GM23338 (cell line): ENCODE results near the gene FARS2. TPM values are rescaled to one million over a fixed set of nuclear protein-coding genes. Genes with fewer than 3 reads are reported as not detected.

Experiments used
- ATAC-seq: fragments of 200-7000 bp; cut with Tn5 transposase; 3 replicates; pipeline ENCODE4 v1.9.1; 2020
- DNase-seq: peaks from one replicate; pipeline ENCODE4 v3.0.0-alpha.2; 2015; ENCODE audit warnings: low spot score
- H2AFZ ChIP-seq: fragments of 200-600 bp; sonication (generic); 2 replicates; pipeline ENCODE4 v1.8.0; 2016; ENCODE audit warnings: antibody characterized with exemption, mild to moderate bottlenecking, moderate library complexity
- H3F3A ChIP-seq: fragments of 200-600 bp; sonication (generic); replicated peaks from 2 replicates; pipeline ENCODE4 v1.8.0; 2017; ENCODE audit warnings: antibody characterized with exemption, mixed run types, low read depth
- H3K27ac ChIP-seq: fragments of 200-600 bp; sonication (generic); 2 replicates; pipeline ENCODE4 v1.6.1; 2016; ENCODE audit warnings: low read depth
- H3K27me3 ChIP-seq: fragments of 200-600 bp; sonication (generic); 2 replicates; pipeline ENCODE4 v1.8.0; 2016; ENCODE audit warnings: mild to moderate bottlenecking, mixed run types, moderate library complexity; ENCODE audit not compliant: insufficient read depth
- H3K36me3 ChIP-seq: fragments of 200-600 bp; sonication (generic); 2 replicates; pipeline ENCODE4 v1.8.0; 2016; ENCODE audit warnings: mild to moderate bottlenecking; ENCODE audit not compliant: insufficient read depth
- H3K4me1 ChIP-seq: fragments of 200-600 bp; sonication (generic); 2 replicates; pipeline ENCODE4 v1.8.0; 2016; ENCODE audit warnings: mild to moderate bottlenecking, moderate library complexity; ENCODE audit not compliant: insufficient read depth
- H3K4me2 ChIP-seq: fragments of 200-600 bp; sonication (generic); 2 replicates; pipeline ENCODE4 v1.7.1; 2017; ENCODE audit warnings: mixed run types
- H3K4me3 ChIP-seq: fragments of 200-600 bp; sonication (generic); 2 replicates; pipeline ENCODE4 v1.6.1; 2016; ENCODE audit warnings: mixed run types
- H3K79me2 ChIP-seq: fragments of 200-600 bp; sonication (generic); replicated peaks from 2 replicates; pipeline ENCODE4 v1.8.0; 2017; ENCODE audit warnings: mild to moderate bottlenecking; ENCODE audit not compliant: insufficient read depth
- H3K9me2 ChIP-seq: fragments of 200-600 bp; sonication (generic); 2 replicates; pipeline ENCODE4 v1.8.0; 2017; ENCODE audit not compliant: insufficient read depth
- H4K20me1 ChIP-seq: fragments of 200-600 bp; sonication (generic); replicated peaks from 2 replicates; pipeline ENCODE4 v1.8.0; 2017; ENCODE audit warnings: mild to moderate bottlenecking; ENCODE audit not compliant: insufficient read depth
- H3K27ac Mint-ChIP-seq: 2 replicates; pipeline ENCODE4 v1.8.0; 2020; ENCODE audit warnings: inconsistent platforms, mild to moderate bottlenecking, moderate library complexity, mixed read lengths
- H3K27me3 Mint-ChIP-seq: 3 replicates; pipeline ENCODE4 v1.8.0; 2022; ENCODE audit warnings: low read depth, mild to moderate bottlenecking, moderate library complexity, mixed read lengths, inconsistent platforms; ENCODE audit not compliant: insufficient read depth, poor library complexity
- H3K36me3 Mint-ChIP-seq: 3 replicates; pipeline ENCODE4 v1.8.0; 2021; ENCODE audit warnings: low read depth, mild to moderate bottlenecking, inconsistent platforms, moderate library complexity, mixed read lengths
- H3K4me1 Mint-ChIP-seq: 3 replicates; pipeline ENCODE4 v1.8.0; 2020; ENCODE audit warnings: mild to moderate bottlenecking, inconsistent platforms, mixed read lengths
- H3K4me3 Mint-ChIP-seq: 3 replicates; pipeline ENCODE4 v1.8.0; 2021; ENCODE audit warnings: moderate library complexity, mild to moderate bottlenecking, inconsistent platforms, mixed read lengths
- H3K9me3 Mint-ChIP-seq: 3 replicates; pipeline ENCODE4 v1.8.0; 2020; ENCODE audit warnings: moderate library complexity, mild to moderate bottlenecking, inconsistent platforms, mixed read lengths
- CREB1 ChIP-seq: fragments of 250-450 bp; sonication (Bioruptor Pico); IDR thresholded peaks from 2 replicates; pipeline ENCODE4 v1.5.0; 2020; ENCODE audit warnings: low read depth, mild to moderate bottlenecking, moderate library complexity
- ETS1 ChIP-seq: IDR thresholded peaks from 2 replicates; pipeline ENCODE4 v1.6.1; 2016; ENCODE audit warnings: antibody characterized with exemption
- EZH2 ChIP-seq: fragments of 200-600 bp; sonication (generic); IDR thresholded peaks from one replicate; pipeline ENCODE4 v1.8.0; 2017; ENCODE audit warnings: antibody characterized with exemption, mild to moderate bottlenecking, low read depth; ENCODE audit not compliant: unreplicated experiment
- EZH2phosphoT487 ChIP-seq: fragments of 200-600 bp; sonication (generic); IDR thresholded peaks from one replicate; pipeline ENCODE4 v1.8.1; 2018; ENCODE audit warnings: antibody characterized with exemption; ENCODE audit not compliant: unreplicated experiment
- JUNB ChIP-seq: IDR thresholded peaks from one replicate; pipeline ENCODE4 v1.6.1; 2016; ENCODE audit warnings: antibody characterized with exemption; ENCODE audit not compliant: unreplicated experiment
- NANOG ChIP-seq: IDR thresholded peaks from 2 replicates; pipeline ENCODE4 v1.6.1; 2016; ENCODE audit warnings: antibody characterized with exemption, borderline replicate concordance
- POLR2AphosphoS5 ChIP-seq: IDR thresholded peaks from 2 replicates; pipeline ENCODE4 v1.6.1; 2016; ENCODE audit warnings: antibody characterized with exemption, low read depth
- STAT1 ChIP-seq: IDR thresholded peaks from one replicate; pipeline ENCODE4 v1.6.1; 2016; ENCODE audit warnings: antibody characterized with exemption; ENCODE audit not compliant: unreplicated experiment
- ZNF114 ChIP-seq: fragments of 250-450 bp; sonication (Bioruptor Pico); IDR thresholded peaks from 2 replicates; pipeline ENCODE4 v1.5.0; 2020; ENCODE audit warnings: mild to moderate bottlenecking, moderate library complexity
- ZNF331 ChIP-seq: fragments of 250-450 bp; sonication (Bioruptor Pico); IDR thresholded peaks from 2 replicates; pipeline ENCODE4 v1.5.0; 2020; ENCODE audit warnings: low read depth, mild to moderate bottlenecking, moderate library complexity
- polyA plus RNA-seq: library from polyadenylated mRNA; unstranded; fragments of >200 nt; fragmentation: Nextera tagmentation; extraction: Ambion mirVana; gene quantifications from 2 replicates; pipeline ENCODE4 v1.2.1, GENCODE V29; 2016
- total RNA-seq: library from RNA; depleted of rRNA; stranded (reverse); fragments of >200 nt; shearing (Covaris generic); gene quantifications from 2 replicates; pipeline ENCODE4 v1.2.3, GENCODE V29; 2014
- TF ChIP-seq, protein P1 (sequence below), 2 experiments: fragments of 200-600 bp in 1 of 2; sonication (generic) in 1 of 2; conservative IDR thresholded peaks; 2 replicates each; pipeline versions ENCODE4 v1.5.1 to v1.6.1; 2016 to 2017; ENCODE audit warnings: antibody characterized with exemption in 2 of 2, low read depth in 2 of 2, mild to moderate bottlenecking in 2 of 2, moderate library complexity in 1 of 2
- TF ChIP-seq, protein P2 (sequence below): fragments of 250-450 bp; sonication (Bioruptor Pico); IDR thresholded peaks from 2 replicates; pipeline ENCODE4 v1.5.0; 2020; ENCODE audit warnings: mild to moderate bottlenecking, moderate library complexity
- TF ChIP-seq, protein P3 (sequence below): IDR thresholded peaks from one replicate; pipeline ENCODE4 v1.6.1; 2018; ENCODE audit warnings: antibody characterized with exemption; ENCODE audit not compliant: unreplicated experiment

The FARS2 gene
- total and polyA plus RNA-seq, 2 experiments from 2014 or later, result 7.6 to 19.0 TPM

GRCh38 chr6:5506597-5506996, 245.3 kb downstream of the FARS2 start:
- no peak for DNase-seq
- H3K4me1 Mint-ChIP-seq, result peaks cover 46% of the 10 kb centered on the region
- no peaks in the 10 kb centered on the region for H3K36me3 ChIP-seq
- H3F3A ChIP-seq, result no peaks in the 10 kb centered on the region
- no peak overlapping the region for H2AFZ ChIP-seq
- no peak overlapping the region for H3K27ac Mint-ChIP-seq
- H3K79me2 ChIP-seq, result no peaks in the 10 kb centered on the region
- H3K36me3 Mint-ChIP-seq, result no peaks in the 10 kb centered on the region
- H3K4me2 ChIP-seq, result no peak overlapping the region
- H3K9me3 Mint-ChIP-seq, result no peaks in the 10 kb centered on the region; the same call in 2 of the 3 replicates
- H3K27me3 Mint-ChIP-seq, result no peaks in the 10 kb centered on the region
- TF ChIP-seq ZNF331 (CRISPR knock-in tag) (no peak), POLR2AphosphoS5 (no peak), STAT1 (no peak), NANOG (no peak), ETS1 (no peak), ZNF114 (no peak), JUNB (no peak), EZH2phosphoT487 (no peak), EZH2 (no peak), CREB1 (CRISPR knock-in tag) (no peak)
- TF ChIP-seq, protein P1, sequence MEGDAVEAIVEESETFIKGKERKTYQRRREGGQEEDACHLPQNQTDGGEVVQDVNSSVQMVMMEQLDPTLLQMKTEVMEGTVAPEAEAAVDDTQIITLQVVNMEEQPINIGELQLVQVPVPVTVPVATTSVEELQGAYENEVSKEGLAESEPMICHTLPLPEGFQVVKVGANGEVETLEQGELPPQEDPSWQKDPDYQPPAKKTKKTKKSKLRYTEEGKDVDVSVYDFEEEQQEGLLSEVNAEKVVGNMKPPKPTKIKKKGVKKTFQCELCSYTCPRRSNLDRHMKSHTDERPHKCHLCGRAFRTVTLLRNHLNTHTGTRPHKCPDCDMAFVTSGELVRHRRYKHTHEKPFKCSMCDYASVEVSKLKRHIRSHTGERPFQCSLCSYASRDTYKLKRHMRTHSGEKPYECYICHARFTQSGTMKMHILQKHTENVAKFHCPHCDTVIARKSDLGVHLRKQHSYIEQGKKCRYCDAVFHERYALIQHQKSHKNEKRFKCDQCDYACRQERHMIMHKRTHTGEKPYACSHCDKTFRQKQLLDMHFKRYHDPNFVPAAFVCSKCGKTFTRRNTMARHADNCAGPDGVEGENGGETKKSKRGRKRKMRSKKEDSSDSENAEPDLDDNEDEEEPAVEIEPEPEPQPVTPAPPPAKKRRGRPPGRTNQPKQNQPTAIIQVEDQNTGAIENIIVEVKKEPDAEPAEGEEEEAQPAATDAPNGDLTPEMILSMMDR (conservative IDR thresholded peaks at IDR 0.05; ENCODE audit: low read depth in 2 of 2), result no peak
- TF ChIP-seq, protein P2, sequence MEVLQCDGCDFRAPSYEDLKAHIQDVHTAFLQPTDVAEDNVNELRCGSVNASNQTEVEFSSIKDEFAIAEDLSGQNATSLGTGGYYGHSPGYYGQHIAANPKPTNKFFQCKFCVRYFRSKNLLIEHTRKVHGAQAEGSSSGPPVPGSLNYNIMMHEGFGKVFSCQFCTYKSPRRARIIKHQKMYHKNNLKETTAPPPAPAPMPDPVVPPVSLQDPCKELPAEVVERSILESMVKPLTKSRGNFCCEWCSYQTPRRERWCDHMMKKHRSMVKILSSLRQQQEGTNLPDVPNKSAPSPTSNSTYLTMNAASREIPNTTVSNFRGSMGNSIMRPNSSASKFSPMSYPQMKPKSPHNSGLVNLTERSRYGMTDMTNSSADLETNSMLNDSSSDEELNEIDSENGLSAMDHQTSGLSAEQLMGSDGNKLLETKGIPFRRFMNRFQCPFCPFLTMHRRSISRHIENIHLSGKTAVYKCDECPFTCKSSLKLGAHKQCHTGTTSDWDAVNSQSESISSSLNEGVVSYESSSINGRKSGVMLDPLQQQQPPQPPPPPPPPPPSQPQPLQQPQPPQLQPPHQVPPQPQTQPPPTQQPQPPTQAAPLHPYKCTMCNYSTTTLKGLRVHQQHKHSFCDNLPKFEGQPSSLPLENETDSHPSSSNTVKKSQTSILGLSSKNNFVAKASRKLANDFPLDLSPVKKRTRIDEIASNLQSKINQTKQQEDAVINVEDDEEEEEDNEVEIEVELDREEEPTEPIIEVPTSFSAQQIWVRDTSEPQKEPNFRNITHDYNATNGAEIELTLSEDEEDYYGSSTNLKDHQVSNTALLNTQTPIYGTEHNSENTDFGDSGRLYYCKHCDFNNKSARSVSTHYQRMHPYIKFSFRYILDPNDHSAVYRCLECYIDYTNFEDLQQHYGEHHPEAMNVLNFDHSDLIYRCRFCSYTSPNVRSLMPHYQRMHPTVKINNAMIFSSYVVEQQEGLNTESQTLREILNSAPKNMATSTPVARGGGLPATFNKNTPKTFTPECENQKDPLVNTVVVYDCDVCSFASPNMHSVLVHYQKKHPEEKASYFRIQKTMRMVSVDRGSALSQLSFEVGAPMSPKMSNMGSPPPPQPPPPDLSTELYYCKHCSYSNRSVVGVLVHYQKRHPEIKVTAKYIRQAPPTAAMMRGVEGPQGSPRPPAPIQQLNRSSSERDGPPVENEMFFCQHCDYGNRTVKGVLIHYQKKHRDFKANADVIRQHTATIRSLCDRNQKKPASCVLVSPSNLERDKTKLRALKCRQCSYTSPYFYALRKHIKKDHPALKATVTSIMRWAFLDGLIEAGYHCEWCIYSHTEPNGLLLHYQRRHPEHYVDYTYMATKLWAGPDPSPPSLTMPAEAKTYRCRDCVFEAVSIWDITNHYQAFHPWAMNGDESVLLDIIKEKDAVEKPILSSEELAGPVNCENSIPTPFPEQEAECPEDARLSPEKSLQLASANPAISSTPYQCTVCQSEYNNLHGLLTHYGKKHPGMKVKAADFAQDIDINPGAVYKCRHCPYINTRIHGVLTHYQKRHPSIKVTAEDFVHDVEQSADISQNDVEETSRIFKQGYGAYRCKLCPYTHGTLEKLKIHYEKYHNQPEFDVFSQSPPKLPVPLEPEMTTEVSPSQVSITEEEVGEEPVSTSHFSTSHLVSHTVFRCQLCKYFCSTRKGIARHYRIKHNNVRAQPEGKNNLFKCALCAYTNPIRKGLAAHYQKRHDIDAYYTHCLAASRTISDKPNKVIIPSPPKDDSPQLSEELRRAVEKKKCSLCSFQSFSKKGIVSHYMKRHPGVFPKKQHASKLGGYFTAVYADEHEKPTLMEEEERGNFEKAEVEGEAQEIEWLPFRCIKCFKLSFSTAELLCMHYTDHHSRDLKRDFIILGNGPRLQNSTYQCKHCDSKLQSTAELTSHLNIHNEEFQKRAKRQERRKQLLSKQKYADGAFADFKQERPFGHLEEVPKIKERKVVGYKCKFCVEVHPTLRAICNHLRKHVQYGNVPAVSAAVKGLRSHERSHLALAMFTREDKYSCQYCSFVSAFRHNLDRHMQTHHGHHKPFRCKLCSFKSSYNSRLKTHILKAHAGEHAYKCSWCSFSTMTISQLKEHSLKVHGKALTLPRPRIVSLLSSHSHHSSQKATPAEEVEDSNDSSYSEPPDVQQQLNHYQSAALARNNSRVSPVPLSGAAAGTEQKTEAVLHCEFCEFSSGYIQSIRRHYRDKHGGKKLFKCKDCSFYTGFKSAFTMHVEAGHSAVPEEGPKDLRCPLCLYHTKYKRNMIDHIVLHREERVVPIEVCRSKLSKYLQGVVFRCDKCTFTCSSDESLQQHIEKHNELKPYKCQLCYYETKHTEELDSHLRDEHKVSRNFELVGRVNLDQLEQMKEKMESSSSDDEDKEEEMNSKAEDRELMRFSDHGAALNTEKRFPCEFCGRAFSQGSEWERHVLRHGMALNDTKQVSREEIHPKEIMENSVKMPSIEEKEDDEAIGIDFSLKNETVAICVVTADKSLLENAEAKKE (CRISPR knock-in tag), result no peak
- TF ChIP-seq, protein P3, sequence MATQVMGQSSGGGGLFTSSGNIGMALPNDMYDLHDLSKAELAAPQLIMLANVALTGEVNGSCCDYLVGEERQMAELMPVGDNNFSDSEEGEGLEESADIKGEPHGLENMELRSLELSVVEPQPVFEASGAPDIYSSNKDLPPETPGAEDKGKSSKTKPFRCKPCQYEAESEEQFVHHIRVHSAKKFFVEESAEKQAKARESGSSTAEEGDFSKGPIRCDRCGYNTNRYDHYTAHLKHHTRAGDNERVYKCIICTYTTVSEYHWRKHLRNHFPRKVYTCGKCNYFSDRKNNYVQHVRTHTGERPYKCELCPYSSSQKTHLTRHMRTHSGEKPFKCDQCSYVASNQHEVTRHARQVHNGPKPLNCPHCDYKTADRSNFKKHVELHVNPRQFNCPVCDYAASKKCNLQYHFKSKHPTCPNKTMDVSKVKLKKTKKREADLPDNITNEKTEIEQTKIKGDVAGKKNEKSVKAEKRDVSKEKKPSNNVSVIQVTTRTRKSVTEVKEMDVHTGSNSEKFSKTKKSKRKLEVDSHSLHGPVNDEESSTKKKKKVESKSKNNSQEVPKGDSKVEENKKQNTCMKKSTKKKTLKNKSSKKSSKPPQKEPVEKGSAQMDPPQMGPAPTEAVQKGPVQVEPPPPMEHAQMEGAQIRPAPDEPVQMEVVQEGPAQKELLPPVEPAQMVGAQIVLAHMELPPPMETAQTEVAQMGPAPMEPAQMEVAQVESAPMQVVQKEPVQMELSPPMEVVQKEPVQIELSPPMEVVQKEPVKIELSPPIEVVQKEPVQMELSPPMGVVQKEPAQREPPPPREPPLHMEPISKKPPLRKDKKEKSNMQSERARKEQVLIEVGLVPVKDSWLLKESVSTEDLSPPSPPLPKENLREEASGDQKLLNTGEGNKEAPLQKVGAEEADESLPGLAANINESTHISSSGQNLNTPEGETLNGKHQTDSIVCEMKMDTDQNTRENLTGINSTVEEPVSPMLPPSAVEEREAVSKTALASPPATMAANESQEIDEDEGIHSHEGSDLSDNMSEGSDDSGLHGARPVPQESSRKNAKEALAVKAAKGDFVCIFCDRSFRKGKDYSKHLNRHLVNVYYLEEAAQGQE, result no peak
- no peak overlapping the region for H3K27ac ChIP-seq
- no peak overlapping the region for H3K4me3 Mint-ChIP-seq
- ATAC-seq, result no peak
- no peaks in the 10 kb centered on the region for H3K9me2 ChIP-seq
- no peaks in the 10 kb centered on the region for H3K4me1 ChIP-seq
- H4K20me1 ChIP-seq, result no peaks in the 10 kb centered on the region
- H3K4me3 ChIP-seq, result no peak overlapping the region
- H3K27me3 ChIP-seq, result no peaks in the 10 kb centered on the region
